Renal cortex interstitium (tissue), 11 donors: ENCODE data around the gene MRRF. TPM values are rescaled to one million over a fixed set of nuclear protein-coding genes. Genes with fewer than 3 reads are reported as not detected.

Experiments used
- DNase-seq, 11 donors: peaks; one replicate each; pipeline ENCODE4 v3.0.0-alpha.2; 2013; ENCODE audit warnings: low read depth in 9 of 11, low spot score in 4 of 11; ENCODE audit errors: extremely low read depth in 1 of 11
- polyA plus RNA-seq, 3 donors: library from polyadenylated mRNA; unstranded; fragments of 120-200 nt; gene quantifications; one replicate each; pipeline ENCODE4 v1.2.1, GENCODE V29; 2013; ENCODE audit not compliant: insufficient read length in 3 of 3

The MRRF gene
- polyA plus RNA-seq, 3 donors = 38.2 to 51.4 (median 46.7) TPM

DNA sequence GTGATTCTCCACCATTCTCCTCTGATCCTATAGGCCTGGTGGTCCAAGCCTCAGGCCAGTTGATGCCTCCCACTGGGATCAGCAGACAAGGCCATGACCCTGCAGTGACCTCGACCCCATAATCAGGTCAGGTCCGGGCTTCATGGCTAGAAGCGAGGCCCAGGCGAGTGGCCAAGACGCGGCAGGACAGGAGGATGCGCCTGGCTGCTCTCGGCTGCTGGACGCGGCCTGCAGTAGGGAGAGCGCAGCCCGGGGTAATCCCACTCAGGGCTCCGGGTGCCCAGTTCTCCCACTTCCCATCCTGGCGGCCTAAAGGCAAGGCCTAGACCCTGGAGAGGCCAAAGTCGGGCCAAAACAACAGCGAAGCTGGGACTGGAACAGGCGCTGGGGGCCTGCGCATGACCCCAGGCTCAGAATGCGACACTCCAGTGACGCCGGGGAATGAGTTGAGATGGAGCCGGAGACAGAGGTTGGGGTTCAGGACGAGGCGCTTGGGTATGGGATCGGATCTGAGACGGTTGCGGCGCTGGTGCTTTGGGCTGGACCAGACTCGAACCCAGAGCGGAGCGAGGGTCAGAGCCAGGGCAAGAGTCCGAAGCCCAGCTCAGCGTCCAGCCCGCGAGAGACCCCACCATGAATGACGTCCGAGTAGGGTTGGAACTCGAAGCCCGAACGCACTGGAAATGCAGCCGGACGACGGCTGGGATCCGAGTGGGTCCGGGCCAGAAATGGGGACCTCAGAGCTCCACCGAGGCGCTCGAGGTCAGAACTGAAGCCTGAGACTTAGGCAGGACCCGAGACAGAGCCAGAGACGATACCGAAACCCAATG lies 39.2 kb upstream of the MRRF start:
- DNase-seq = no peak

DNA sequence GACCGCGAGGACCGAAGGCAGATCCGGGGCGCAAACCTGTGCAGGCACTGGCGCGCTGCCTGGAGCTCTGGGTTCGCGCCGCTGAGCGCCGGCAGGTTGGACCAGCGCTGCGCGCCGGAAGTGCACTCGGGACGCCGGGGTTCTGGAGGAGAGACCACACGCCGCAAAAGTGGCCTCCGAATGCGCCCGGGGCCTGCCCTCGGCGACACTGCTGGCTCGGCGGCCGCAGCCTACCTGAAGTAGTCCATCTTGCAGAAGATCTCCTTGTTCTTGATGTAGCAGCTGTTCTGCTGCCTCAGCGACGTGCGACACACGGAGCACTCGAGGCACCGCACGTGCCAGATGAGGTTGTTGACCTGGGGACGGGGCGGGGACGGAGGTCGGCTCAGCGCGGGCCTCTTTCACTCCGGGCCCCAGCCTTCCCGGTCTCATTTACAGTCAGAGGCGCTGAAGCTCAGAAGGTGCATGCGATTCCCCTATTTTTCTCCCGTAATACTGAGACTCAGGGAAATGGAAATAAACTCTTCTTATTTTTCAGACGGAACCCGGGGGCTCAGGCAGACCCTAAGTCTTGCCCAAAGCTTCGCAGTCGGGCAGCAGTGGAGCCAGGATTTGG lies 38.4 kb upstream of the MRRF start:
- no peak for DNase-seq

DNA sequence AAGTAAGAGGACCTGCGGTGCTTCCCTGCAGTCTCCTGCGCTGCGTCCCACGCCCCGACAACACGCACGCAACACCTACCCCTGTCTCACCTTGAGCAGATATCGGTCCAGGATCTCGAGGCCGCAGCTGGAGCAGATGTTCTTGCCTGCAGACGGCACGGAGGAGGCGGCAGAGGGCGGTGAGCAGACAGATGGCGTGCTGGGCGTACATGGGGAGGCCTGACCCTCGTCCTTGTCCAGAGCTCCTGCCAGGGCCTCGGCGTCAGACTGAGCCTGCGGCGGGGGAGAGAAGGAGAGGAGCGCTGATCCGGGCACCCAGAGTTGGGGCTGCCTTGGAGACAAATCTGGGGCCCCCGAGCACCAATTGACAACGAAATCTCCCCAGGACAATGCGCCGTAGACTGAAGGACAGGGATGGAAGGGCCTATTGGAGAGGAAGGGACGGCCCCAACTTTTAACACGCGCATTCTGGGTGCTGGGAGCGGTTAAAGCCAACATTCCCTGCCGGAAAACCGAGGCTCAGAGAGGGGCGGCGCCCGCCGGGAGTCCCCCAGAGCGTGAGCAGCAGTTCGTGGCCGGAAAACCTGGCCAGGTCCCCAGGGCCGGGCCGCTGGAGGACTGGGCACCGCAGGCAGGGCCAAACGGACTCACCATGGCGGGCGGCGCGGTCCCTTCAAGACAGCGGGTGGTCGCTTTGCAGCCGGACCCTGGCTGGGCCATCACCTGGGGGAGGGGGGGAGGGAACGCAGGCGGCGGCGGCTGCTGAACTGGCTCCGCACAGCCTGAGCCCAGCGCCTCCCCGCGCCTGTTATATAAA lies 37.7 kb upstream of the MRRF start:
- DNase-seq = no peak

DNA sequence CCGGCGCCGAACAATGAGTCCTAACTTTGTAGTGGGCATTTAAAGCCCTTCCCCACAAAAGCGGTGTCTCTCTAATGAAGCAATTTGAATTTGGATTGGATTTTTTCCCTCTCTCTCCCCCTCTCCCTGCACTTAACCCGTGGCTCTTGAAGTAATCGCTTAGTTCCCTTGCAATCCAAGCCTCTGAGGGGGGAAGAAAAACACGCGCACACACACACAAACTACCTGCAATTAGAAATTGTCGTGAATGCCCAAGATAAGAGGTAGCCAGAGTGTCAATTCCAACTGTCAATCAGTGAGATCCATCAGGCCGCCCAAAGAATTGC lies 37.1 kb upstream of the MRRF start:
- DNase-seq = no peak

DNA sequence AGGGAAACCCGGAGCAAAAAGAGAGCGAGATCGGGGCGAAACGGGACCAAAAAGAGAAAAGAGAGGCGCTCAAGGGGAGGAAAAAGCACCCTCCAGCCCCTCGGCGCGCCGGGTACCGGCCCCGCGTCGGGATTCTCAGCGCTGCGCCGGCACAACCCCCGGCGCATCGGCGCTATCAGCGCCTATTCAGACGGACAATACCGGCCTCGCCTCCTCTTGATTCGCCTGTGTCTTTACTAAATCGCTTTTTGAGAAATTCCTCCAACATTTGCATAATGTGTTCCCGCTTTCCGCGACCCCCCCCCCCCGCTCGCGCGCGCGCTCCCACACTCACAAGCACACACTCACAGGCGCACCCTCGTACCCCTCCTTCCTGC lies 36.5 kb upstream of the MRRF start:
- DNase-seq = no peak

DNA sequence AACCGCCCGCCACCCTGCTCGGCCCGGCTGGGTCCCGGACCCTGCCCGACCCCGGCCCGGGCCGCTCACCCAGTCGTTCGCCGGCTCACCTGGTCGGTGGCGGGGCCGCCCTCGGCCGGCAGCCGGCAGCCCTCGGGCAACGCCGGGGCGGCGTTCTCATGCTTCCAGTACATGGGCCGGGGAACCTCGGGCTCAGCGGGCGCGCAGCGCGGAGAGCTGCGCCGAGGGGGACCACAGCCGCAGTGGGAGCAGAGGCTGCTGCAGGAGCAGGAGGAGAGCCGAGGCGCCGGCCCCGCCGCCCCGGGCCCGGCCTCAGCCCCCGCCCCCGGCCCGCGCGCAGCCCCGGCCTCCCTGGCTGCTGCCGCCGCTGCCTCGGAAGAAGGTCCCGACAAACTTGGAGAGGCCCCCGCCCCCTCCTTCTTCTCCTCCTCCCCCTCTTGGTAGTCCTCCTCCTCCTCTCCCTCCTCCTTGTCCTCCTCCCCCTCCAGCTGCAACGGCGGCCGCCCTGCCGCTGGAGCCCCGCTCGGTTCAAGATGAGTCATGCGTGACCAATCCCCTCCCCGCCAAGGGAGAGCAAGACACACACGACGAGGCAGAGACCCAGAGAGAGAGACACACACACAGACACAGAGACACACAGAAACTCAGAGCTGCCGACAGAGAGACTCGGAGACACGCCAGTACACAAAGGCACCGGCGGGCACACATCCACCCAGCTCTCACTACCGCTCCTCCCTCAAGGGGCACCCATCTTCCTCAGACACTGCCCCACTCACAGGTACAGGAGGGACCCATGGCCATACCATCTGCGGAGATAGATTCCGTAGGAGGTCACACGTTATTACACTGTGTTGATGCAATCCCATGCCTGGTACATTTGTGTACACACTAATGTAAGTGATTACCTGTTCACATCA lies 35.9 kb upstream of the MRRF start, which contains the start of gene LHX6:
Gene LHX6, minus strand, starts transcription at position 390 of the 917 bp plus-strand sequence. Its CDS starts 217 bp downstream, at position 173.
- no peak for DNase-seq

DNA sequence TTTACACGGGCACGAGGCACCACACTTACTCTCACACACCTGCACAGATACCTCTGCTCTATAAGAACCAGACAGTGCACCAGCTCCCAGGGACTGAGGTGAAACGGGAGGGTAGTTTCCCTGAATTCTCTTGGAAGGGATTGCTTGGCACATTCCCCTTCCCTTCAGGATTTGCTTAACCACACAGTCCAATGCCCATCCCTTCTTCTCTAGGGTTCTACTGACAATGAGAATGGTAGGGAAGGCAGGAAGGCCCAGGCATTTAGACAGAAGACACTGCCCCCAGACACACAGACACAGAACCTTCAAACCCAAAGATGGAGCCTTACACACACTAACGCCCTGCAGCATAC lies 35.2 kb upstream of the MRRF start:
- no peak for DNase-seq

DNA sequence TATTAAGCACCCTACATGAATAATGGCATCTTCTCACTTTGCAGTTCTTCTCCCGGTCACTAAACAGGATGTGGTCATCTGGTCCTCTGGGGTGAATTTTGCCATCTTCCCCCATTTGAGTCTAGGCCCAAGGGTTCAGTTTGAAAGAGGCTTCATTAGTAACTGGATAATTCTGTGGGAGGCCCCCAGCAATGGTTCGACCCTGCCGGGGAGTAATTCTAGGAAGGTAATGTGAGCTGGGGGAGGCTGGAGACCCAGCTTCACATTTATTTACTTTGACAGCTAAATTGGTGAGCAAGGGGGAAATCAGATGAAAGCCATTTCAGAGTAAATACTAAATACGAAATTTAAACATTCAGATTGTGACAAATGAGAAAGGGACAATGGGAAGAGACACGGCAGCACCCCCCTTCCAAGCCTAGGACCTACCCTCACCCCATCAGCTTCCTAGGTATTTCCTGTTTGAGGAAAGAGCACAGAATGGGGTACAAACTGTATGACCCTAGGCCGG lies 31.8 kb upstream of the MRRF start:
- DNase-seq = no peak

DNA sequence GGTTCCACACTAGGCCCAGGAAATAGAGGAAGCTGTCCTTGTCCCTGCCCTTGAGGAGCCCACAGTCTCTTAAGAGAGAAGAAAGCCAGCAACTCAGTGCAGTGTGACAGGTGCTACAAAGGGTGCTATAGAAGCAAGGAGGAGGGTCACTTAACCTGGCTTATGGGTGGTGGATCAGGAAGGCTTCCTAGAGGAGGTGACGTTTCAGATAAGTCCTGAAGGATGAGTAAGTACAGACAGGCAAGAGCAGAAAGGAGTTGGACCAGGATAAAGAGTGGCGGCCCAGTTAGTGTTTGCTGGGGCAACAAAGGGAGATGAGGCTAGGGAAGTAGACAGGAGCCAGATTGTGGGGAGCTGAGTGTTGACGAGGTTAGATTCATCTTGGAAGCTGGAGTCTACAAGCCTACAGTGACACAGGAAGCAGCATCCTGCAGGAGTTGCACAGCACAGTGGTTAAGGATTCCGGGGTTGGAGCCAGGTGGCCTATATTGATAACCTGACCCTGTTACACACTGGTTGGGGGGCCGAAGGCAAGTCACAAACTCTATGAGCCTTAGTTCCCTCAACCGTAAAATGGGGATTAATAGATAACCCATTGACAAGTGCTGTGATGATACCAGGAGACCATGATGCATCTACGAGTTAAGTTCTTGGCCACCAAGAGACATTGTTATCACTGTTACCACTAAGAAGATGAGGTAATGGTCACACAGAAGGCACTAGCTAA lies 30.5 kb upstream of the MRRF start:
- DNase-seq = no peak

DNA sequence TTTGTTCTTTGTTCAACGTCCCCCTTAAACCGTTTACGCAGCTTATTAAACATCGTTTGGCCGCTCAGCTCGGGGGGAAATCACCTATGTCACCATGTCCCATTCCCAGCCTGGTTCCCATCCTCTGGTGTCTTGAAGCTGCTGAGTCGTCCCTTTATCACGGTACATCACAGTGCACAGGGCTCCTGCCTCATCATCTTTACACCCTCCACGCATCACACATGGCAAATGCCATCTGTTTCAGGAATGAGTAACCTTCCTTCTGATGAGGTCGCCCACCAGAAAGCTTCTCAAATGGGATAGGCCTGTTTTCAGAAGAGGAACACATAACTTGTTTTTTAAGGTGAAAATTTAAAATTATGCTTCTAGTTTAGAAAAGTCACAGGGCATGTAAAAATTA lies 28.0 kb upstream of the MRRF start:
- DNase-seq = no peak

DNA sequence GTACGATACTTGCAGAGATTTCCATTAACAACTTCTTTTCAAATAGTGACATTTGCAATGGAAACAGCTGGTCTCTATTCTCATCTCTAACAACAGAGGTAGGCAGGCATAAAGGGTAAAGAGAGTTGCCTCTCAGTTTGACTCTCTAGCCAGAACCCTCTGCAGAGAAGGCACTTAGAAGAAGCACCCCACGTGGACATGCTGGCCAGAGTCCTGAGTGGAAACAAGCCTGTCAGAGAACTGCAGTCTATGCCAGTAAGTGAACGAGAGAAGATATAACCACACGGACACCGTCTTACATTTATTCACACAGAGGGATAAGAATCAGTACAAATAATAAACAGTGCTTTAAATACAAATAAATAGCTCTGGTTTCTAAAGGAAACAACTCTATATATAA lies 25.0 kb upstream of the MRRF start:
- no peak for DNase-seq

DNA sequence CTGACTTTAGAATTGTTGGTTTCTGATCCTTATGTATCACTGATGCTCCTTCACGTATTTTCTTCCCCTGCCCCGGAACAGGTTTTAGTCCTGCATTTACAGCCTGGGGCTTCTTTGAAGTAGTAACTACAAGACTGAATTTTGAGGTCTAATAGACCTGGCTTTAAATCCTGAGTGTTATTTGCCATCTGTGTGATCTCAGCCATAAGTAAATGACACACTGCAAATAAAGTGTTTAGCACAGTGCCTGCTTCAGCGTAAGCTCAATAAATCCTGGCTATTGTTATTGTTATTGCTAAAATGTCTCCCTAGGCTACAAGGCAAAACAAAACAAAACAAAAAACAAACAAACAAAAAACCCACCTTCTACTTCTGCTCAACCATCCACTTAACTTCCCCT lies 20.3 kb upstream of the MRRF start:
- no peak for DNase-seq

DNA sequence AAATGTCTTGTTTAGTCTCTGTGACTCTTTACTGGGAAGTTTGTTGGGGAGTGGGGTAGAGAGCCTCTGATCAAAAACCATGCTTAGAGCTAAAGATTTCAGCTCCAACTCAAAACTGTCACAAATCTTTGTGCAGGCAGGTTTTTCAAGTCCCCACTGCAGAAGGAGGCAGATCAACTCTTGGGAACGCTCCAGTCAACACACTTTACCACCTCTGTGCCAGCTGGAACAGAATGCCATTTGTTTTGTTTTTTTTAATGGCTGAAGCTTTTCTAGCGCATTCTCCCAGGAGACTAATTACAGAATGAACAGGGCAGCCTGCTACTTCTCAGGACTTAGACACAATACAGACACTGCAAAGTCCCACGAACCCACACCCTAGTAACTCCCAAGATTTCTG lies 18.0 kb upstream of the MRRF start:
- DNase-seq = no peak

DNA sequence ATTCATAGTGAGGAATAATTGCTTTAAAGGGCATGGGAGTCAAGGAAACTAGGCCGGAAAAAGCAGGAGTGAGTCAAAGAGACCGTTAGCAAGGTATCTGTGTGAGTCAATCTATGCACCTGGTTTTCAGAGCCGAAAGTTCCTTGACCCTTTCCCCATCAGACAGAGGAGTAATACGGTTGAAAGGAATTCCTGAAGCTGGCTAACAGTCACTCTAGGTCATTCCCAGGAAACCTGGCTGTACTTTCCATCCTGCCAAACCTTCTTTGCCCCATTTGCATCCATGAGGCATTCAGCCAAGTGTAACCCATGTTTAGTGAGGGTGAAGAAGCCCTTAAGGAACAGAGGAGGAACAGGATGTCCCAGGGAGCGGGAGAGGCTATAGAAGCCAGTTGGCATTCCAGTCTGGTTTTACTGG lies 16.2 kb upstream of the MRRF start:
- no peak for DNase-seq

DNA sequence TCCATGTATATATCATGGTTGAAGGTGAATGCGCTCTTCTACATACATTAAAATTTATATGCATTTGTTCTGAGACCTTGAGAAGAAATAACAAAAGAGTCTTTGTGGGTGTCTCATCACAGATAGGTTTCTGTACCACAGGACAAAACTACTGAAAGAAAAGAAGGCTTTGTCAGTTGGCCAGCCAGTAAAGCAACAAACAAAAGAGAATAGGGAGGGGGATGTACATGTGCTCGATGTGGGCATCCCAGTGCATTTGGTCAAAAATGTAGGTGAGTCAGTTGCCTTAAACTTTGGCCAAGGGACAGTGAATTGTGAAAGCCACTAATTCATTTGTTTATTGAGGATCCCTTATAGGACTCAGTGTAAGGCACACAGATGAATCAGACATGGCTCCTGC lies 13.3 kb upstream of the MRRF start:
- DNase-seq = no peak

DNA sequence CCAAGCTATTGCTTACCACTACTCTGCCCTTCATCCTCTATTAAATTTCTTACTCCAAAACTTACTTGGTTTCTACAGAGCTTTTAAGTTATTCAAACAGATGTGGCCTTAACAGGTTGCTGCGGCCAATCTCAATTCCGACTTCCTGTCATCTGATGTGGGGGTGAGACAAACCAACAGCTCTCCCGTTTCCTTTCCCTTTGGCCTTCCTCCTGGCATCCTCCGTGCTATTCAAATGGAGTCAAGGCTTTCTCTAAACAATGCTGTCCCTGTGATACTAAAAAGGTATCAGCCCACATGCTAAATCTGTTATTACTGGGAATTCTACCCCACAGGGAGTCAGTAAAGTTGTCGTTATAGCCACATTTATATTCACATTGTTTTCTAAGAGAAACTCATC lies 11.9 kb upstream of the MRRF start:
- no peak for DNase-seq

DNA sequence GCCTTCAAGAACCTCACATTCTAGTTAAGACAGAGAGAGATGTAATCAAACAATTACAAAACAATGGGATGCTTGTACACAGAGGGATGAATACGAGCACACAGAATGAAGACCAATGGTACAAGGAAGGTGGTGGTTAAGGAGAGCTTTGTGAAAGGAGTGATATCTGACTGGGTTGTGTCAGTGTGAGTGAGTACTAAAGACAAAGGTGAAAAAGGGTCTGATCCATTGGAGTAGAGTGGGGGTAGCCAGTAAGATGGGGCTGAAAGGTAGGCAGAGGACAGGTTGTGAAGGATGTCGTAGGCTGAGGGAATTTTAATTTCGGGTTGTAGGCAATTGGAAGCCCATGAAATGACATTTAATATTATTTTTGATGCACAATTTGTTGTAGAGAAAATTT lies 9.9 kb upstream of the MRRF start:
- no peak for DNase-seq

DNA sequence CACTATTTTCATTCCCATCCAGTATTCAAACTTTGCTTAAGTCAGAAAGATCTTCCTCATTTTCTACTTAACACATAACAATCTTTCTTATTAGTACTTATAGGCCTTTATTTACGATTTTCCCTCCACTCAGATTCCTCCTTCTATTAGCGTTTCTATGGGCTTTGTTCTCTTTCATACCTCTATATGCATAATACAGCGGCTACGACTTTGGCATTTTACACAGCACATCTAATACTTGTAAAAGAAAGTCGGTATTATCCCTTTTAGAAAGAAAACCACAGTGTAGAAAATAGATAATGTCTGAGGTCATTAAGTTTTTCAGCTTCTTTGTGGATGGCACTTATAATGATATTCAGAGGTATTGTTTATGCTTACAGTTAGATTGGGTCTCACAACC lies 8.5 kb upstream of the MRRF start:
- no peak for DNase-seq
